NOMO-1 treated with dmso at 0.1 percent for 144 hours (cell line): ENCODE results near the gene STXBP6.

Source experiments
- DNase-seq: peaks from one replicate; lab custom pipeline; 2025; ENCODE audit not compliant: unreplicated experiment; lab: John Stamatoyannopoulos, UW

Gene STXBP6

DNA sequence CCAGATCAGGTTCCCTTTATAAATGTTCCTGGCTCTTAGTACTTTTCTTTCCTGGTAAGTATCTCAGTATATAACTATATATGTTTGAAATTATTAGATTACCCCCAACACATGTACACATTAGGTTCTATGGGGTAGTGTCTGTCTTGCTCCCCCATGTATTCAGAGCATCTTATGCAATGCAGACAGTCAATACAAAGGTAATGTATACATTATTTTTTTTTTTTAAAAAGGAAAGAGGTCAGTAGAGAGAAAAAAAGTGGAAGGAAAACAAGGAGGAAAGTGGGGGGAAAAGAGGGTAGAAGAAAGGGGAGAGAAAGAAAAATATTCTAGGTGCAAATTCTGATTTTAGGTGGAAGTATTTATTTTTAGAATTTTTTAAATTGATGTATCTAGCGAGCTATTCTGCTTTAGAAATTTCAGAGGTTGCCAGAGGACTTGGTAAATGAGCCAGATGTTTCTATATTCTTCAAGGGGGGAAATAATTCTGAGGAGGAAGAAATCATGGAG is 157.9 kb downstream of the STXBP6 start:
- no peak for DNase-seq

DNA sequence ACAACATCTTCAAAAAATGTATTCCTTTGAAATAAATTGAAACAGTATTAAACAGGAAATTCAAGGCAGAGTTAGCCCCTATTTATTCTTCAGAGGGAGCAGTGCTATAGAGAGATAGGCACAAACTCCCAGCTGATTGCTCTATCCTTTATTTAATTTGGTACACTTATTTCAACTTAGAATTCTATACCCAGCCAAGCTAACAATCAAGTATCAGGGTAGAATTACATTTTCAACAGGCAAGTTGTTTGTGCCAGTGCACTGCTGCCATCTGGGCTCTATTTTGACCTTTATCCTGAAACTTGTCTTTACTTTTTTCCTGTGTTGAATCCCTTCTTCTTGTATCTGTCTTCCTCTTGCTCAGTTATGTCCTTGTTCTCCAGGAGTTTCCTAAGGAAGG is 159.2 kb downstream of the STXBP6 start:
- DNase-seq = no peak

DNA sequence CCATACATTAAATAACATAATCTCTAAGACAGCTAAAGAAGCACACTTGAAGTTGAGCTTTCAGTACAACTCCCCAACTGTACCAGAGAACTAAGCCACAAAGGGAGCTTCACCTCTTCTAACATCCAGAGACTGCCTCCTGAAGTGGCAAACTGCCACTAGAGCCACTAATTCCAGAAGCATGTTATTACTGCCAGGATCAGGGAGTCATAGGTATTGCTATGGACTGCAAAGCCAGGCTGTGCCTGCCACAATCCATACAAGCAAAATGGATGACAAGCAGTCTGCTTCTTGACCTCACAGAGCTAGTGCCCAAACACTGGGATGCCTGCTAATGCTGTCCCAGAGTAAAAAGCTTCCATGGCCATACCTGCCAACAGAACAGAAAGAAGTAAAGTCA is 160.1 kb downstream of the STXBP6 start:
- no peak for DNase-seq

DNA sequence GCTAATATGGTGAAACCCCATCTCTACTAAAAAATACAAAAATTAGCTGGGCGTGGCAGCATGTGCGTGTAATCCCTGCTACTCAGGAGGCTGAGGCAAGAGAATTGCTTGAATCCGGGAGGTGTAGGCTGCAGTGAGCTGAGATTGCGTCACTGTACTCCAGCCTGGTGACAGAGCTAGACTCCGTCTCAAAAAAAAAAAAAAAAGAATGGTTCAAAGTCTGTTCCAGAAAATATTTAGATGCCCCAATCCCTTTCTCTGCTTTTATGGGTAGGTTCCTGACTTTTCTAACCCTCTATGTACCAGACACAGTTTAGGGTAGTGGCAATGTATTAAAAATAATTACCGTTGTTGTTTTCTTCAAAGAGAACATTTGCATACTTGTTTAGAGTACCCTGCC is 161.4 kb downstream of the STXBP6 start:
- no peak for DNase-seq

DNA sequence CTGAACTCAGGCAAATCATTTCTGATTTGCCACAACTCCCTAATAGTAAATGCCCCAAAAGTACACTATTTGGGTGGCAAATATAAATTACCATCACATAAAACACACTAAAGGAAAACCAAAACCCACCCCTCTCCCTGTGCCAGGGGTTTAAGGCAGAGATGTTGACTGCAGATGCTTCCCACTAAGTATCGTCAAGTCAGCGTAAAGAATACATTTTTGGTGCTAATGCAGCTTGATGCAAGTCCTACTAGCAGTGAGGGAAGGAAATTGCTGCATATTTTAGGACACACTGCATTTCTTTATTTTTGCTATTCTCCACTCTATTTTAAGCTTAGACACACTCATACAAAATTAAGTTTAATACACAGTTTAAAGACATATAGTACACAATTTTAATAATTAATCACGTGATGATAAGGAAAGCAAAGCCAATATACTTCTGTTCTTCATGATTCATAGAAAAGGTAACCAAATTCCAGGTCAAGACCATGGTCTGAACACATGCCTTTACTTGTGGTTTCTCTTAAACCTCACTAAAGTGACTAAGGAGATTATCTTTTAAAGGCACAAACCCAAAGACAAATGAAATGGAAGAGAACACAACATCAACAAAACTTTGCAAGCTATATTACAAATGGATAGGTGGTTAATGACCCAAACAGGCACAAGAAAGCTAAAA is 162.2 kb downstream of the STXBP6 start:
- DNase-seq = no peak

DNA sequence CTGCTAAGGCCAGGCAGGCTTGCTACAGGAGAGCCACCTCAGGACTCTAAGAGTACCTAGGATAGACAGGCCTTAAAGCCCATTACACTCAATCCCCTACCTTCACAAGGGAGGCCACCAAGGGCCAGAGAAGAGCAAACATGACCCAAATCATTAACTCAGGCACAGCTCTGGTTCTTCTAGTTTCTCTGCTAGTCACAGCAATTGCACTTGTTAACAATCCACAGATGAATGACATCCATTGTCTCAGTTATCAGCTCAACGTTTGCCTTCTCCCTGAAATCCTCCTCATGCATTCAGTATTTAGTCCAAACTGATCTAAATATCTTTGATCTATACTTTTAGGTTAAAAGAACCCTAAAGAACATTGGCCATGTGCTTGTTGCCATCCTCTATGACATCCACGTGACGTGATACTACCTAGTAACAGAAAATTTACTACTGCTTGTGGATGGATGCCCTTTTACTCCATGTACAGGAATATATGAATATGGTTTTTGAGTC is 164.5 kb downstream of the STXBP6 start:
- DNase-seq = no peak

DNA sequence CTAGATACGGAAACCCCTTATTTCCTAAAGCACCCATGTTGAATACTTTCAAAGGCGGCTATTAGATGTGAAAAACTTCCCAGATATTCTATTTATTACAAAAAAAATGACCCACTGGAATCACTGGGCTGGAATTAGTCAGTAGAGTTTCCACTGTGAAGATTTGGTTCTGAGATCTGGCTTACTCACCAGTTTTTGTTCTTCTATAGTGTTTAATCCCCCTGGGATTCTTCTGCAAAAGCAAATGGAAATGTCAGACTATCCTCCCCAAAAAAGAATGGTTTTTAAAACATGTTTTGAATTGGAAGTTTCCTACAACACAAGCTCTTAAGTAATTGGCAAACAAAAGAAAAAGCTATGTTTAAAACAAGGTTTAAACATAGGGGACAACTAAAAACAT is 166.4 kb downstream of the STXBP6 start:
- no peak for DNase-seq

DNA sequence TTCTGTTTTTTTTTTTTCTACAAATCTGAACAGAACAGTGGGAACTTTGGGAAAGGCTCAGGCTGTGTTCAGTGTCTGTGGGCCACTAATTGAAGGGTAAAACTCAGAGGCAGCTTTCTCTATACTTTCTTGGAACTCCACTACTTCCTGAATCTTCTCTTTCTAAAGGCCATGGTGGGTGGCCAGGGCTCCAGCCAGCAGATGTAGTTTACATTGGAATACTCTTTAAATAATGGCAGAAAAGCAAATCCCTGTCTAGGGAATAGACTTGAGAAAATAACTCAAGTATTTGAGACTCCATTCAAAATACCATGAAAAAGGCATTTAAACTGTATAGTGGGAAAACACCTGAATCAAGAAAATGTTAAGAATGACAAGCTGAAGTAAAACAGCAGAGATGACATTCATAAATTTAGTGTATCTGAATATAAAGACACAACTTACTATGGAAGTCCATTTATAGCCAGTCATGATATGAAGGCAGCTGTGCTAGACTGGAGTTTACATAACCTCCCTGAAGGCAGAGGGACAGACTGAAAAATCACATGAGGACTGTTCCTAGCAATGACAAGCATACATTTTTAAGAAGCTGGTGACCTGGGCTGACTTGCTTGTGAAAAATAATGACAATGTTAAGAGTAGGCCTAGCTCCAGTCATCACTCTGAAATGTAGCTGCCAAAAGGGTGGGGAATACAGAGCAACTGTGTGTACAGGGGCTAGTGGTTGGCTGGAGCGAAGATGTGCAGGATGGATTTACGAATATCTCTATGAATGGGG is 168.6 kb downstream of the STXBP6 start:
- DNase-seq = no peak

DNA sequence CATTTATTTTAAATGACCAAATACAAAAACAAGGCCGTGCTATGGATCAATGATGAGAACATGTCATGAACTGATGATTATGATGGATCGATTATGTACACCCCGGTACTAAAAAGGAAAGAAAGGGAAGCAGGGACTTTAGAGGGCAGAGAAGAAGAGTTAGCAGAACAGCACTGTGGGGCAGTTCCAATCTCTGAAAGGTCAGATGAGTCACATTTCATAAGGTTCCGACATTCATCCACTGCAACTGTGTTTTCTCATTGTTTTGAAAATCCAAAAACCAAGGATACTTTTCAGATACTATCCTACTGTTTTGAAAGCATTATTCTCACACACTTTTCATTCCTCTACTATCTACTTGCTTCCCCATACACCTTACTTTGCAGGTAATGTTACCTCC is 169.3 kb downstream of the STXBP6 start:
- no peak for DNase-seq

DNA sequence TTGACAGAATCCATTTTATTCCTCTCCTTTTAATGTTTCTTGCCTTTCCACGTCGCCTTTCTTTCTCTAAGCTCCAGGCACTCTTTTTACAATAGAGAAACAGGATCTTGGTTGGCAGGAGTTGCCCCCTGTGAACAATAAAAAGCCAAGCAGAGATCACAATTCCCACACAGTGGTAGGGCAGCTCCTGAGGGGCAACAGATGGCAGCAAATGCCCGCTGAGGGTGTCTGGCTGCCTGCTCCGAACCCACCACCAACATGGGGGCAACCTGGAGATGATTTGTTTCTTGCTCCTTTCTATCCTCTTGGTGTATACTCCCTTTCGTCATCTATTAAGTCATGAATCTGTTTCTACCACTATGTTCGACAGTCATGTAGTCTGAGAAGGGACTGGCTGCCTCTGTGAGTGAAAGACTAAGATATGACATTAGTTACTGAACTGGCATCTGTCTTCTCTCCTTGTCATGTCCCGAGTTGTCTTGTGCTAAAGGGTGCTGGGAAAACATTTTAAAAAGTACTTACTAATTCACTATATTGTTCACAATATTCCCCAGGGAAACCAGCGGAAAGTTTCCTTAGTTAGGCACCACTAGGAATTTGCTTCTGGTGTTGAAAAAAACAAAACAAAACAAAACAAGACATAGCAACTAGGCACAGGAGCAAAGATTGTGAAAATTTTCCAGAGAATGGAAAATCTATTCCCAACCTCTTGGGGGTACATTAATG is 170.1 kb downstream of the STXBP6 start:
- DNase-seq = no peak

DNA sequence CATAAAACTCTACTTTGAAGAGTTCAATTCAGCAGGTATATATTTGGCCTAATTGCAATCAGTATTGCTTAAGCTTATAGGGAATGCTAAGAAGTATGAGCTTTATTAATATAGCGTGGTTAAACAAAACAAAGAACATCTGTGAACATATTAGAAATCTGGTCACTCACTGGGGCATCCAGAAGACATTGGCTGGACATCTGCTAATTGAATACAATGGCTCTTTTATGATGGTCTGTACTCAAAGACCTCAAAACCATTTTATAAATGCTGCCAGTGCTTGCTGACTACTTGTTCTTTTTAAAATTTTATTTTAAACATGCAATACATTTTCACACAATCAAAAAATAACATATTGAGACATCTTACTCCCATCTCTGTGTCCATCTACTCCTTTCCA is 173.0 kb downstream of the STXBP6 start:
- DNase-seq = no peak

DNA sequence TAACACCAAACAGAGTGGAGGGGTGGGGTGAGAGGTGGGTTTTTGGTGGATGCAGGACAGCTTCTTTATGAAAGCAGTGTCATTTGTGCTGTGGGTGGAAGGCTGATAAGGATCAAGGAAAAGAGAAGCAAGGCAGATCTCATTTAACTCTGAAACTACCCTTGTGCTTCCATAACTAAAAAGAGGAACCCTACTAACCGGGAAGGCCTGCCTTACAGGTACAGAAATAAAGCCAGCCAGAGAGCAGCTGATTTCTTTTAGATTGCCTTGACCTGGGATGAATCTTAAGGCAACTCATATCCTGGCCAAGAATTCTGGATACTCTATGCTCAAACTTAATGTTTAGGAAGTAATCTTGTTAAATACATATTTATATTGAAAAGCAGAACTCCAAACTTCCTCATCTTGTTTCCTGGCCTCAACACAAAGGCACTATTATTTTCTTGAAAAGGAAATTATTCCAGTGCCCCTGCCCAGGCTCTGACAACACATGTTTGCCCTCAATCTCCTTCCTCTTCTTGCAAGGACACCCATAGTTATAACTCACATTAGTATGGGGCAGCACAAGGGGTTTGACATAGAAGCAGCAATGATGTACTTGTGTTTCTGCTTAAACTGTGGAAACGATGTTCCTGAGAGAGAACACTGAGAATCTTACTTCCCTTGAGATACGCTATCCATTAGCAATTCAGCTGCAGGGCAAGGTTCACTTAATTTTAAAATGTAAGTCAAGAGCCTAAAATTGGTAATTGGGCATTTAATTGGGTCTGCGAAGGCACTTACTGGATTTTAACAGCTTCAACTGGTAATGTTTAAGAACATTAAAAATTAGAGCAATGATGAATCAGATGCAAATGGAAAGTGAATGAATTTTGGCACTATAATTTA is 173.7 kb downstream of the STXBP6 start:
- DNase-seq = no peak

DNA sequence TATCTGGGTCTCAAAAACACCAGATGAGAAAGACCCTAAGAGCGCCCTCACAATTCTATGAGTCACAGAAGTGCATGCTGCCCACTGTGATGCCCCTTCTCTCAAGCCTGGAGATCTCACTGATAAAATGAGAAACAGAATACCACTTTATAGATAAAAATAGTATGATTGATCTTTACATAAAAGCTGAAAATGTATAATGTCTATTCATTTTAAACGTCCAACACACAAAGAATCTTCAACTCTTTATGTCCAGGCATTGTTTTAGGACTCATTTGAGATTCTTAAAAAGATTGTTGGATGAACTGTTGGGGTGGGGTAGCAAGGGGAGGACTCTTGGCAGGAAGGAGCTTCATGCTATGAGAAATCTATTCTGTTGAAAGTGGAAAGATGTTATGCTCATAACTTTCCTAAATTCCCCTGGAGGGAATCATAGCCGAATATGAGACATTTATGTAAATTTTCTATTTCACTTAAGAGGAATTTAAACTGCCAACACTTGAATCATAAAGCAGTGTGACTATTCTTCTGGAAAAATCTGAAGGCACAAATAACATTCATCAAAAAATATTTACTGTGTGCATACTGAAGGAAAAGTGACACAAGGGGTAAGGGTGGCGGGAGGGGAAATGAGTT is 174.6 kb downstream of the STXBP6 start:
- no peak for DNase-seq

DNA sequence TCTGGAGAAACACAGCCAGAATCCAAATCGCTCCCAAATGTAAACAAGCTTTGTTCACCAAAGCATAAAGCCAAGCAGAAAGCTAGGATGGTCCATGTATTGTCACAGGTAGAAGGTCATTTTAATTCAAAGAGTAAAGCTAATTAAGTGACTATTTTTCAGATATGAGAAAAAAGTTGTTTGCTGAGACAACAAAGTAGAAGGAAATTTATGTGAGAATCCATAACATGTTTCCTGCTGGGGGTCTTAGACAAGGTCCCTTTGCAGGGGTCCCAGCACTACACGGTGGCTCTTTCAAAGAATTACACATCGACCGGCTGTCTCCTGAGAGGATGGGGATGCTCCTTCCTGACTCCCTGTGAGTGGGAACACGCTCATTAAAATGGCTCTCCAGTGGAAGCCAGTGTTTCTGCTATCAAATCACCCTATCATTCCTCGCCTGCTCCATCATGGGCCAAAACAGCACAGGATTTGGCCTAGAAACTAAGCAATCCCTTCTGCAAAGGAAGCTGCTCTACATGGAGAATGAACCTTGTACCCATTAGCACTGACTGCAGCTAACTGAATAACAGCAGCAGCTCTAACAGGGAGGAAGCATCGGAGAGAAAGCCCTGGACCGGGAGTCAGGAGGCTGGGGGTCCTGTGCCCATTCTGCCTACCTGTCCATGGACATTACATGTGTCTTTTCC is 175.3 kb downstream of the STXBP6 start:
- DNase-seq = no peak

DNA sequence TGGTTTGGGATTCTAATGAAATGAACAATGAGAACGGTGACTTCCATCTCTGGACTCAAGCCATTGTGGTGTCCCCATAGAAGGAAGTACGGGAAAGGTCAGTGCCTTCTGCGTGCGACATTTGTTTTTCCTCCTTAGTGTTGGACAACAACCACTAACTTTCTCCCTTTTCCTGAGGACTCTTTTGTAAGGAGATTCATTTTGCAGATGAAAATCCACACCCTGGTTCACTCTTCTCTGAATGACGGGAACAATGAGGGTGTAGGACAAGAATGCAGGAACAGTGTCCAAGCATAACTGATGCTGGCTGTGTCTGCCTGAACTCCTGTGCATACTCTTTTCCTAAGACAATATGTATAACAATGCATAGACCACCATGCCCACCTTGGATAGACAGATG is 176.4 kb downstream of the STXBP6 start:
- DNase-seq = no peak

DNA sequence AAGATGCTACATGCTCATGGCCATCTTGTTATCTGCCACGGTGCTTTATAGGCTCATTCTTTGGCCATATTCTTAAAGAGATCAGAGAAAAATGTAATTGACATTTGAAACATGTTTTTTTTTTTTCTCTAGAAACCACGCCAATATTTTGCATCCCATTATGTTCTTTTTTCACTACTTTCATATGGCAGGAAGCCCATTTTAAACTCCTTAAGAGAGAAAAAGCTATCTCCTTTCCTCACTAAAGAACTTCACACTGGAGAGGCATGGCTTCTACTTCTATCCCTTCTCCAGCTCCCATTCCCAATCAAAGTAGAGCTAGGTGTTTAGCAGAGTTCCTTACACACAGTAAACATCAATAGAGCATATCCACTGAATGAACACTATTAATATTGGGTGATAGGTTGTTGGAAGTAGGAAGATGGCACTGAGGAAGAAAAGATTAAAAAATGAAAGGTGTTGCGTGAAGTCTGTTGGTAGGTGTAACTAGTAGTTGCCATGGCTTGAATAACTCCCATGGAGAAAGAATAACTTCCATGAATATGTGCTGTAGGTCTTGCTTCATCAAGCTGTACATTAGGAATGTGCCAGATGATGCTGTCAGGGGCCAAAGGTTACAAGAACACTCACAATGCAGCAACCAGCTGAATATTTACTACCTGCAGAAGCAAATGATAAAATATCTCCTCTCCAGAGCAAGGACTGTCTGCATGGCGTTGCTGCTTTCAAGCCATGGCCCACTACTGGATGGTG is 178.8 kb downstream of the STXBP6 start:
- no peak for DNase-seq

DNA sequence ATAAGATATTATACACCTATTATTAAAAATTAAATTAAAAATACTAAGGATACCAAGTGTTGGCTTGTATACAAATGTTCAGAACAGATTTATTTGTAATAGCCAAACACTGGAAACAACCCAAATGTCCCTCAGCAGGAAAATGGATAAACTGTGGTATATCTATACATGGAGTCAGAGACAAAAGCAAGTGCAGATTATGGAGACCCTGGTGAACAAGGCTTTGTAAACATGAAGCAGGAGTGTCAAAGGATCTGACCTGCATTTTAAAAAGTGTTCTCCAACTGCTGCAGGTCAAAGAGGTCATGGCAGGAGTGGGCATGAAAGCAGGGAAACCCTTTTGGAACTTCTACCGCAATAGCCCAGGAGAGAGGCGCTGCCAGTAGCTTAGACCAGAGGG is 181.6 kb downstream of the STXBP6 start:
- no peak for DNase-seq

DNA sequence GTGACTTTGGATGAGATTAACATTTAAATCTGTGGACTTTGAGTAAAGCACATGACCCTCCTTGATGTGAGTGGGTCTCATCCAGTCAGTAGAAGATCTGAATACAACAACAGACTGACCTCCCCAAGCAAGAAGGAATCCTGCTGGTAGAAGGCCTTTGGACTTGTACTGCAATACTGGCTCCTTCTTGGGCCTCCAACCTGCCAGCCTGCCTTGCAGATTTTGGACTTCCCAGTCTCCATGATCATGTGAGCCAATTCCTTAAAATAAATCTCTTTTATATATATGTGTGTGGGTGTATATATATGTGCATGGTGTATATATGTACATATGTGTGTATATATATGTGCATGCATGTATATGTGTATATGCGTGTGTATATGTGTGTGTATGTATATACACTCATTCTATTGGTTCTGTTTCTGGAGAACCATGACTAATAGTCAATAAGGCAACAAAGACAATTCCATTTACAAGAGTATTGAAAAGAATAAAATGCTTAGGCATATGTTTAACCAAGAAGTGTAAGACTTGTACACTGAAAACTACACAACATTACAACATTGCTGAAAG is 183.8 kb downstream of the STXBP6 start:
- DNase-seq = no peak
